Measurements from ENCODE around the gene GRIP1.

The GRIP1 gene

DNA sequence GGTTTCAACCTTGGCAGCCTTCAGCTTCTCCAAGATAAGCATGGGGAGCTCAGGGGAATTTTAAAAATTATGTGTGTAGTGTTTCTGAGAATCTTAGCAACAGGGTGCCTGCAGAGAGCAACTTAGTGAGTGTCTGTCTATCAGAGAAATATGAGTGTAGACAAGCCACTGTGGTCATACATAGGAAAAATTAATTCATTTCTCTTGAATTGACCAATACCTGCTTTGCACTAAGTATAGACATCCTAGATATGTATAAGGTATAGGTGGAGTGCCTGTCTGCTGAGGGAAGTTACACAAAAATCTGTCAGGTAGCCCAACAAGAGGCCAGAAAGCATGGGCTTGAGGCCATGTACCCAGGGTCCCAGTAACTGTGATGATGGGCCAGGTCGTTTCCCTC lies 355.9 kb downstream of the GRIP1 start:
- H3K4me3 ChIP-seq (ENCODE audit: low read depth, low read length): no peak overlapping the region
- TF ChIP-seq, protein P1, sequence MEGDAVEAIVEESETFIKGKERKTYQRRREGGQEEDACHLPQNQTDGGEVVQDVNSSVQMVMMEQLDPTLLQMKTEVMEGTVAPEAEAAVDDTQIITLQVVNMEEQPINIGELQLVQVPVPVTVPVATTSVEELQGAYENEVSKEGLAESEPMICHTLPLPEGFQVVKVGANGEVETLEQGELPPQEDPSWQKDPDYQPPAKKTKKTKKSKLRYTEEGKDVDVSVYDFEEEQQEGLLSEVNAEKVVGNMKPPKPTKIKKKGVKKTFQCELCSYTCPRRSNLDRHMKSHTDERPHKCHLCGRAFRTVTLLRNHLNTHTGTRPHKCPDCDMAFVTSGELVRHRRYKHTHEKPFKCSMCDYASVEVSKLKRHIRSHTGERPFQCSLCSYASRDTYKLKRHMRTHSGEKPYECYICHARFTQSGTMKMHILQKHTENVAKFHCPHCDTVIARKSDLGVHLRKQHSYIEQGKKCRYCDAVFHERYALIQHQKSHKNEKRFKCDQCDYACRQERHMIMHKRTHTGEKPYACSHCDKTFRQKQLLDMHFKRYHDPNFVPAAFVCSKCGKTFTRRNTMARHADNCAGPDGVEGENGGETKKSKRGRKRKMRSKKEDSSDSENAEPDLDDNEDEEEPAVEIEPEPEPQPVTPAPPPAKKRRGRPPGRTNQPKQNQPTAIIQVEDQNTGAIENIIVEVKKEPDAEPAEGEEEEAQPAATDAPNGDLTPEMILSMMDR (IDR thresholded peaks at IDR 0.05; ENCODE audit: insufficient read depth, low read depth, low read length, missing control alignments): no peak

GRCh38 chr12:66321435-66321834 lies 357.4 kb downstream of the GRIP1 start:
- TF ChIP-seq, protein P1 (IDR thresholded peaks at IDR 0.05; ENCODE audit: insufficient read depth, low read depth, low read length, missing control alignments): no peak
- no peak overlapping the region for H3K4me3 ChIP-seq (ENCODE audit: low read depth, low read length)
- DNase-seq (ENCODE audit: low read depth): no peak

More for the DNA sequence above, 355.9 kb downstream of the GRIP1 start:
- no peak for DNase-seq (ENCODE audit: low read depth)

GRCh38 chr12:66320996-66321395 lies 357.9 kb downstream of the GRIP1 start:
- TF ChIP-seq, protein P1 (IDR thresholded peaks at IDR 0.05; ENCODE audit: insufficient read depth, low read depth, low read length, missing control alignments): no peak
- no peak for DNase-seq (ENCODE audit: low read depth)
- H3K4me3 ChIP-seq (ENCODE audit: low read depth, low read length): no peak overlapping the region

DNA sequence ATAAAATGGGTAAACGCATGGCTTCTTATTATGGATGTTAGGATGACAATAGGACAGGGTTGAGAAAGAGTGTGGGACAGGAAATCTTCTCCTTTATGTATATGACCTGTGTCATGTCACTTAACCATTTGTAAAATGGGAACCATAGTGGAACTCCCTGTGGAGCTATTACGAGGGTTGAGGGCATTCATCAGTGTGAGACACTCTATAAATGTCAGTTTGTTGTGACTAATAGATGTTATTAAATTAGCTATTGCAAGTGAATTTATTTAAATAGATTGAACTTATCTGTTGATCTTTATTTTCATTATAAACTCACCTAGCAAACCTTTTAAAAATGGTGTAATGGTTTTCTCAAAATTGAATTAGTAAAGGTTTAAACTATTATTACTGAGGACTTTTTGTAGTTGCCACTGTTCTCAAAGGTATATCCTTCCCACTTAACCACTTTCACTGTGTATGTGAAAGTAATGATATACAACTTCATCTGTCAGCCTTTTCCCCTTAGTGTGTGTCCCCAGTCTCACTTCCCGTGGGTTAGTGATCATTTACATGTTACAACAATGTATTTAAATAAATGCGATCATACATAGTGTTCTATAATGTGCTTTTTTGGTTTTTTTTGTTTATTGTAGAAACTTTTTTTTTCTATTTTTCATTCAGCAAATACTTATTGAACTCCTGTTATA lies 359.5 kb downstream of the GRIP1 start:
- no peak for DNase-seq (ENCODE audit: low read depth)
- no peak overlapping the region for H3K4me3 ChIP-seq (ENCODE audit: low read depth, low read length)
- TF ChIP-seq, protein P1 (IDR thresholded peaks at IDR 0.05; ENCODE audit: insufficient read depth, low read depth, low read length, missing control alignments): no peak

GRCh38 chr12:66314278-66314677 lies 364.6 kb downstream of the GRIP1 start:
- H3K4me3 ChIP-seq (ENCODE audit: low read depth, low read length): no peak overlapping the region
- TF ChIP-seq, protein P1 (IDR thresholded peaks at IDR 0.05; ENCODE audit: insufficient read depth, low read depth, low read length, missing control alignments): no peak
- DNase-seq (ENCODE audit: low read depth): no peak

- H3K4me3 ChIP-seq (ENCODE audit: low read depth, low read length): no peak overlapping the region
- TF ChIP-seq, protein P1 (IDR thresholded peaks at IDR 0.05; ENCODE audit: insufficient read depth, low read depth, low read length, missing control alignments): no peak
- no peak for DNase-seq (ENCODE audit: low read depth)
These were observed 366.7 kb downstream of the GRIP1 start for GRCh38 chr12:66312189-66312588.

- no peak overlapping the region for H3K4me3 ChIP-seq (ENCODE audit: low read depth, low read length)
- TF ChIP-seq, protein P1 (IDR thresholded peaks at IDR 0.05; ENCODE audit: insufficient read depth, low read depth, low read length, missing control alignments): no peak
- DNase-seq (ENCODE audit: low read depth): no peak
These were observed 369.3 kb downstream of the GRIP1 start for GRCh38 chr12:66309606-66310005.
